ENCODE data around the gene LMO7. TPM values are rescaled to one million over a fixed set of nuclear protein-coding genes. Genes with fewer than 3 reads are reported as not detected.
"Not testable (repeated sequence)": the region's sequence is repeated elsewhere in the genome, so short reads cannot be mapped to it uniquely, and the experiment has no call there.

The LMO7 gene
- total and polyA plus RNA-seq, 3 donors from 2014 or later = 39.1 to 132 (median 111) TPM

GRCh38 chr13:75736173-75736572, 100.0 kb downstream of the LMO7 start:
- intact Hi-C loops (cut with DNase I; ENCODE audit: low total_unique reads) = no loop called here
- no peak for DNase-seq
- Histone ChIP-seq H3K4me3 (no peak overlapping the region), H3K27me3 (no peaks in the 10 kb centered on the region), H3K4me1 (no peaks in the 10 kb centered on the region), H3K36me3 (ENCODE audit: low read depth, missing control alignments) (no peaks in the 10 kb centered on the region), H3K9me3 (no peaks in the 10 kb centered on the region), H3K27ac (no peak overlapping the region)
- TF ChIP-seq CTCF (IDR thresholded peaks at IDR 0.05) = no peak
- no peak for TF ChIP-seq POLR2A (IDR thresholded peaks at IDR 0.05)
- WGBS, 2 donors = 85% methylated on average over 3 of the region's 3 CpGs

- Histone ChIP-seq H3K4me3 (no peak overlapping the region), H3K27ac (no peak overlapping the region), H3K9me3 (no peaks in the 10 kb centered on the region), H3K4me1 (no peaks in the 10 kb centered on the region), H3K36me3 (ENCODE audit: low read depth, missing control alignments) (no peaks in the 10 kb centered on the region), H3K27me3 (no peaks in the 10 kb centered on the region)
- whole genome bisulfite sequencing, 2 donors = 62 to 67% methylated on average over 1 of the region's 1 CpG
- DNase-seq = no peak
- intact Hi-C loops (cut with DNase I; ENCODE audit: low total_unique reads) = no loop called here
- no peak for TF ChIP-seq POLR2A (IDR thresholded peaks at IDR 0.05)
- no peak for TF ChIP-seq CTCF (IDR thresholded peaks at IDR 0.05)
These were observed 102.7 kb downstream of the LMO7 start for GRCh38 chr13:75738841-75739240.

- WGBS, 2 donors = 69 to 83% methylated on average over 2 of the region's 2 CpGs
- intact Hi-C loops (cut with DNase I; ENCODE audit: low total_unique reads) = no loop called here
- no peaks in the 10 kb centered on the region for H3K36me3 ChIP-seq (ENCODE audit: low read depth, missing control alignments)
- no peak overlapping the region for H3K27ac ChIP-seq
- no peaks in the 10 kb centered on the region for H3K27me3 ChIP-seq
- H3K9me3 ChIP-seq = no peaks in the 10 kb centered on the region
- no peak for DNase-seq
- H3K4me1 ChIP-seq = no peaks in the 10 kb centered on the region
- no peak for TF ChIP-seq POLR2A (IDR thresholded peaks at IDR 0.05)
- no peak for TF ChIP-seq CTCF (IDR thresholded peaks at IDR 0.05)
- H3K4me3 ChIP-seq = no peak overlapping the region
These were observed 103.2 kb downstream of the LMO7 start for GRCh38 chr13:75739244-75739868.

GRCh38 chr13:75740031-75740430, 103.9 kb downstream of the LMO7 start:
- H3K36me3 ChIP-seq (ENCODE audit: low read depth, missing control alignments) = no peaks in the 10 kb centered on the region
- no peaks in the 10 kb centered on the region for H3K27me3 ChIP-seq
- no peaks in the 10 kb centered on the region for H3K4me1 ChIP-seq
- no peak overlapping the region for H3K27ac ChIP-seq
- intact Hi-C loops (cut with DNase I; ENCODE audit: low total_unique reads) = no loop called here
- DNase-seq = no peak
- TF ChIP-seq POLR2A (IDR thresholded peaks at IDR 0.05) = no peak
- TF ChIP-seq CTCF (IDR thresholded peaks at IDR 0.05) = no peak
- no peak overlapping the region for H3K4me3 ChIP-seq
- WGBS, 2 donors = 64 to 70% methylated on average over 4 of the region's 4 CpGs
- no peaks in the 10 kb centered on the region for H3K9me3 ChIP-seq

GRCh38 chr13:75743072-75743471, 106.9 kb downstream of the LMO7 start:
- WGBS, 2 donors = 88 to 89% methylated on average over 1 of the region's 1 CpG
- H3K4me3 ChIP-seq; DNase-seq; H3K36me3 ChIP-seq (ENCODE audit: low read depth, missing control alignments); H3K27ac ChIP-seq; H3K9me3 ChIP-seq; intact Hi-C loops (cut with DNase I; ENCODE audit: low total_unique reads); H3K27me3 ChIP-seq; H3K4me1 ChIP-seq: not testable (repeated sequence)

Data from testis (tissue), 3 donors.